Measurements from ENCODE around the gene KRTAP19-7. TPM values are rescaled to one million over a fixed set of nuclear protein-coding genes. Genes with fewer than 3 reads are reported as not detected.

The KRTAP19-7 gene
- total RNA-seq, 1 experiment from 2014 or later = not detected

GRCh38 chr21:30515681-30516080 is 45.4 kb downstream of the KRTAP19-7 start:
- Histone ChIP-seq H3K9me3 (no peaks in the 10 kb centered on the region), H3K27me3 (no peaks in the 10 kb centered on the region), H3K36me3 (no peaks in the 10 kb centered on the region), H3K4me3 (no peak overlapping the region)
- DNase-seq = no peak

Other genes with a start within 250 kb of the KRTAP19-7 start
- gene KRTAP26-1, start 241.0 kb downstream of the KRTAP19-7 start, total RNA-seq (2014; rRNA removed; shearing (Covaris generic); ENCODE audit: low replicate concordance) = not detected in 2 replicates
- gene KRTAP27-1, start 223.6 kb downstream of the KRTAP19-7 start, total RNA-seq (2014; rRNA removed; shearing (Covaris generic); ENCODE audit: low replicate concordance) = not detected in 2 replicates
- gene KRTAP23-1, start 212.7 kb downstream of the KRTAP19-7 start, total RNA-seq (2014; rRNA removed; shearing (Covaris generic); ENCODE audit: low replicate concordance) = not detected in 2 replicates
- not detected in 2 replicates for gene KRTAP13-2, start 189.0 kb downstream of the KRTAP19-7 start, total RNA-seq (2014; rRNA removed; shearing (Covaris generic); ENCODE audit: low replicate concordance)
- not detected in 2 replicates for gene KRTAP13-1, start 165.3 kb downstream of the KRTAP19-7 start, total RNA-seq (2014; rRNA removed; shearing (Covaris generic); ENCODE audit: low replicate concordance)
- gene KRTAP13-3, start 135.4 kb downstream of the KRTAP19-7 start, total RNA-seq (2014; rRNA removed; shearing (Covaris generic); ENCODE audit: low replicate concordance) = not detected in 2 replicates
- gene KRTAP13-4, start 131.1 kb downstream of the KRTAP19-7 start, total RNA-seq (2014; rRNA removed; shearing (Covaris generic); ENCODE audit: low replicate concordance) = not detected in 2 replicates
- not detected in 2 replicates for gene KRTAP15-1, start 121.0 kb downstream of the KRTAP19-7 start, total RNA-seq (2014; rRNA removed; shearing (Covaris generic); ENCODE audit: low replicate concordance)
- not detected in 2 replicates for gene KRTAP19-1, start 80.9 kb downstream of the KRTAP19-7 start, total RNA-seq (2014; rRNA removed; shearing (Covaris generic); ENCODE audit: low replicate concordance)
- gene KRTAP19-2, start 73.9 kb downstream of the KRTAP19-7 start, total RNA-seq (2014; rRNA removed; shearing (Covaris generic); ENCODE audit: low replicate concordance) = not detected in 2 replicates
- not detected in 2 replicates for gene KRTAP19-3, start 69.3 kb downstream of the KRTAP19-7 start, total RNA-seq (2014; rRNA removed; shearing (Covaris generic); ENCODE audit: low replicate concordance)
- gene KRTAP19-4, start 64.1 kb downstream of the KRTAP19-7 start, total RNA-seq (2014; rRNA removed; shearing (Covaris generic); ENCODE audit: low replicate concordance) = not detected in 2 replicates
- gene KRTAP19-5, start 59.2 kb downstream of the KRTAP19-7 start, total RNA-seq (2014; rRNA removed; shearing (Covaris generic); ENCODE audit: low replicate concordance) = not detected in 2 replicates
- not detected in 2 replicates for gene KRTAP19-6, start 19.4 kb downstream of the KRTAP19-7 start, total RNA-seq (2014; rRNA removed; shearing (Covaris generic); ENCODE audit: low replicate concordance)
- not detected in 2 replicates for gene KRTAP22-2, start 29.1 kb upstream of the KRTAP19-7 start, total RNA-seq (2014; rRNA removed; shearing (Covaris generic); ENCODE audit: low replicate concordance)
- not detected in 2 replicates for gene KRTAP6-3, start 31.1 kb upstream of the KRTAP19-7 start, total RNA-seq (2014; rRNA removed; shearing (Covaris generic); ENCODE audit: low replicate concordance)
- not detected in 2 replicates for gene KRTAP6-2, start 37.6 kb upstream of the KRTAP19-7 start, total RNA-seq (2014; rRNA removed; shearing (Covaris generic); ENCODE audit: low replicate concordance)
- not detected in 2 replicates for gene KRTAP22-1, start 39.8 kb upstream of the KRTAP19-7 start, total RNA-seq (2014; rRNA removed; shearing (Covaris generic); ENCODE audit: low replicate concordance)
- not detected in 2 replicates for gene KRTAP6-1, start 52.6 kb upstream of the KRTAP19-7 start, total RNA-seq (2014; rRNA removed; shearing (Covaris generic); ENCODE audit: low replicate concordance)
- gene KRTAP20-1, start 55.1 kb upstream of the KRTAP19-7 start, total RNA-seq (2014; rRNA removed; shearing (Covaris generic); ENCODE audit: low replicate concordance) = not detected in 2 replicates
- gene KRTAP20-4, start 59.3 kb upstream of the KRTAP19-7 start, total RNA-seq (2014; rRNA removed; shearing (Covaris generic); ENCODE audit: low replicate concordance) = not detected in 2 replicates
- not detected in 2 replicates for gene KRTAP20-2, start 73.9 kb upstream of the KRTAP19-7 start, total RNA-seq (2014; rRNA removed; shearing (Covaris generic); ENCODE audit: low replicate concordance)
- gene KRTAP20-3, start 81.5 kb upstream of the KRTAP19-7 start, total RNA-seq (2014; rRNA removed; shearing (Covaris generic); ENCODE audit: low replicate concordance) = not detected in 2 replicates
- not detected in 2 replicates for gene KRTAP21-3, start 157.5 kb upstream of the KRTAP19-7 start, total RNA-seq (2014; rRNA removed; shearing (Covaris generic); ENCODE audit: low replicate concordance)
- not detected in 2 replicates for gene KRTAP21-2, start 185.9 kb upstream of the KRTAP19-7 start, total RNA-seq (2014; rRNA removed; shearing (Covaris generic); ENCODE audit: low replicate concordance)
- not detected in 2 replicates for gene KRTAP21-1, start 194.1 kb upstream of the KRTAP19-7 start, total RNA-seq (2014; rRNA removed; shearing (Covaris generic); ENCODE audit: low replicate concordance)